GM23248 (cell line): Measurements from ENCODE around the gene AFF3.

Experiments
- EZH2 ChIP-seq: fragments of 200-600 bp; sonication (generic); IDR thresholded peaks from 2 replicates; pipeline ENCODE4 v1.6.1; 2018; ENCODE audit warnings: antibody characterized with exemption, mild to moderate bottlenecking; ENCODE audit not compliant: insufficient read depth, poor library complexity, severe bottlenecking
- EZH2phosphoT487 ChIP-seq: fragments of 200-600 bp; sonication (generic); IDR thresholded peaks from 2 replicates; pipeline ENCODE4 v1.6.1; 2018; ENCODE audit warnings: antibody characterized with exemption, moderate library complexity, mild to moderate bottlenecking, low read depth; ENCODE audit not compliant: insufficient read depth

DNA sequence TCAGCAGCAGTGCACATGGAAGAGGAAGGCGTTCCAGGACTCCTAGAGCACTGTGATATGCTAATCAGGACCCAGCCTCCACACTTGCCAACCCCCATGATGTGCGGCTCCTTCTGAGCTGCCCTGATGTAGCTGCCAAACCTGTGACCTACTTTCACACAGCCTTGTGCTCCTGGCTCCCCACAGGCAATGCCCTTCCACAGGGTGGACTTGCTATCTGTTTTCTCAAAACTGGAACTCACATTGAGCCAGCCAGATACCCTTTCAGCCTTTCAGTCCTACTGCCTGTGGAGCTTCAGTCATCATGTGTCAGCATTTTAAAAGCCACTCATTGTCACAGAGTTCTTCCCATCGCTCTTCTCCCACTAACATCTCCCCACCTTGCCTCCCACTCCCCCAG lies 181.6 kb downstream of the AFF3 start:
- TF ChIP-seq EZH2 (no peak), EZH2phosphoT487 (no peak)
